NCI-H1105 (cell line): Measurements from ENCODE around the gene SNRPB.

Experiments used
- DNase-seq: peaks from one replicate; lab custom pipeline; 2025; lab: John Stamatoyannopoulos, UW

Gene SNRPB

DNA sequence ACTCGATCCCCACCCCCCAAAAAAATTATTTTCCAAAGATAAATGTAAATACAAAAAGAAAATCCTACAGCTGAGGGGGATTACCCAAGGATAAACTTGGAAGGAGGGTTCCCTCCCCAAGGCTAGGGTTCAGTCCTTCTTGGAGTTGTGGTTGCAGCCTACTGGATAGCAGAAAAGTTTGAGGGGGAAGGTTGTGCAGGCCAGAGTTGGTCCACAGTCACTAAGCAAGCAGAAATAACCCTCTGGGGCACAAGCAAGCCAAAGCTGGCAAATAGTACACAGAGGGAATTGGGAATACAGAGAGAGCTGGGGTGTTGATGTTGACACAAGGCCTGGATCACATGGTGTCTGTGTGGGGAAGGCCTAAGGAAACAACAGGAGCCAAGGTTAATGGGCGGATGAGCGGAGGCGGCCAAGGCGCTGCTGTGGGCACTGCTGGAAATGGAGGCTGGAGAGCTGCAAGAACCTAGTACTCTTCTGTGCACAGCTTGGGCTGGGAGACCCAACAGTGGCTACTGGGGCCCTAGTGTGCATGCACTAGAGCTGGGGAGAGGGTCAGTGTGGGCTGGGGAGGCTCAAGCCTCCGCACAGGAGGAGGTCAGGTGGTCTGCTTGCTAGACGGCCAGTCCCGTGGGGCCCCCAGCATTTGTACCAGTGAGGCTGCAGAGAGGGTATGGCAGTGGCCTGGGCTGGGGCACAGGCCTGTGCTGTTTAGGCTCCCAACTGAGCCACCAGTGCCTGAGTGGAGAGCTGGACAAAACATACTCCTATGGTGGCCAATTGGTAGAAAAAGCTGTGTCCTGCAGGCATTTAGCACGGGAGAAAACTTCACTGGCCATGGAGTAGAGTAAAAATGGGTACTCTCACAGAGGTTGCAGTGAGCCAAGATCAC lies 5.5 kb upstream of the SNRPB start:
- no peak for DNase-seq

DNA sequence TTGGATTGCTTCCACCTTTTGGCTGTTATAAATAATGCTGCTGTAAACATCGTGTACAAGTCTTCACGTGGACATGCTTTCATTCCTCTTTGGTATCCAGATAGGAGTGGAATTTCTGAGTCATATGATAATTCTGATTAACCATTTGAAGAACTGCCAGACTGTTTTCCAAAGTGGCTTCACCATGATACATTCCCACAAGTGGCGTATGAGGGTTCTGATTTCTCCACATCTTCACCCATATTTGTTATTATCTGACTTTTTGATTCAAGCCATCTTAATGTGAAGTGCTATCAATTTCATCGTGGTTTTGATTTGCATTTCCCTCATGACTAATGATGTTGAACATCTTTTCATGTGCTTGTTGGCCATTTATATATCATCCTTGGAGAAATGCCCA lies 2.9 kb upstream of the SNRPB start:
- DNase-seq: no peak

DNA sequence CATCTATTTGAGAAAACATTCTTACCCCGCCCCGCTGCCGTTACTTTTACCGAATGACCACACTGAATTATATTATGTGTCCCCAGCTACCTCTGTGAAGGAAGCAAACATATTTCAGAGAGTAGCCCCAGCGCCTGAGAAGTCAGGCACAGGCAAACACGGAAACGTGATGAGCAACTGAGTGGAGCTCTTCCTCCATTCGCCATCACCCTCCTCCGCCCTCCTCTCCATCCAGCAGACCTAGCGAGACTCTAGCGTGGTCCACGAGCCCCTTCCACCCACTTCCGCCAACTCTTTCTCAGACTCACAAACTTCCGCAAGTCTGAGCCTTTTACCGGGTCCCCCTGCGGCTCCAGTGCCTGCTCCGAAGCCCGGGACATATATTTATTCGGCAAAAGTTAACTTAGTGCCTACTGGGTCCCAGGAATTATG lies 582 bp downstream of the SNRPB start:
- DNase-seq: no peak

DNA sequence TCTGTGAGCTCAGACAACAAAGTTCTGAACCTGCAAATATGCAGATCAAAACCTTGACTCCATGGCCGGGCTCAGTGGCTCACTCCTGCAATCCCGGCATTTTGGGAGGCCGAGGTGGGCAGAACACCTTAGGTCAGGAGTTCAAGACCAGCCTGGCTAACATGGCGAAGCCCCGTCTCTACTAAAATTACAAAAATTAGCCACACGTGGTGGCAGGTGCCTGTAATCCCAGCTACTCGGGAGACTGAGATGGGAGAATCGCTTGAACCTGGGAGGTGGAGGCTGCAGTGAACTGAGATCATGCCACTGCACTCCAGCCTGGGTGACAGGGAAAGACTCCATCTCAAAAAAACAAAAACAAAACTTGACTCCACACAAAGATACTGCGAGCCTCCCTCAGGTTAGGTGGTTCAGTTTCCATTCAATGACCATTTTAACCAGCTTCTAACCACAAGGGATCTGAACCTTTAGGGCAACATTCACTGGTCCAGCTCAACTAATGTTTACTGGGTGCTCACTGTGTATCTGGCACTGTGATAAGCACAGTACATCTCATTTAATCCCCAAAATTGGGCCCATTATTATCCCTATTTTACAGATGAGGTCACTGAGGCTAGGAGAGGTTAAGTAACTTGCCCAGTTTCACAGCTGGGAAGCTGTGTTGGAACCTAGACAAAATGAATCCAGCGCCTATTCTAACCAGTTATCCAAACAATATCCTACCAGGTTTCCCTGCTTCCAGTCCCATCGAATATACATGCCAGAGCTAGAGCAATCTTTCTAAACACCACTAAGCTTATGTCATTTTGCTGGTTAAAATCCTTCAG lies 1.8 kb downstream of the SNRPB start:
- no peak for DNase-seq

DNA sequence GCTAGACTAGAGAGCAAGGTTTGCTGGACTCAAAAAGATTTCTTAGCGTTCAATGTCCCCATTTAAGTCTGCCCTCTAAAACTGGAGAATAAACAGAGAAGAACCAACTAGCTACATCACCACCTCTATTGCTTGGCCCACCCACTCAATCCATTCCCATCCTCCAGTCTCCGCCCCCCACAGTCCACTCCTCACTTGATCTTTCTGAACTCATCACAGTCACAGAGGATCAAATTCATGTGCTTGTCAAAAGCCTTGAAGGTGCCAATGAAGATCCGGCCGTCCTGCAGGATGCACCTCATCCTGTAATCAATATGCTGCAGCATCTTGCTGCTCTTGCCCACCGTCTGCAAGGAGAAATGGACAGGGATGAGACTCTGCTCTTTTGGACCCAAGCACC lies 3.2 kb downstream of the SNRPB start:
- no peak for DNase-seq

DNA sequence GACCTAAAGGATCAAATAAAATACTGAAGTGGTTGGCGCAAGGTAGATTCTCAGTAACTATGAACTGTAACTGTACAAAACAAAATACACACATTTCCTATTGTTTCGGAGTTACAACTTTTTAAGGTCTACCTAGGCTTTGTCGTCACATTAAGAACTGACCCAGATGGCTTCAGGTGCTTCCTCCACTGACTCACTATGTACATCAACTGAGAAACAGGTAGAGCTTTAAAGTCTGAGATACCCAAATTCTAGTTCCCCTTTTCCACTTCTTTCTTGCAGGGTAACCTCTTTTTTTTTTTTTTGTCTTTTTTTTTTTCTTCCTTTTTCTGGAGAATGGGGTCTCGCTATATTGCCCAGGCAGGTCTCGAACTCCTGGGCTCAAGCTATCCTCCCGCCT lies 5.5 kb downstream of the SNRPB start:
- no peak for DNase-seq

- no peak for DNase-seq
These were observed 6.8 kb downstream of the SNRPB start for GRCh38 chr20:2463616-2464365.

DNA sequence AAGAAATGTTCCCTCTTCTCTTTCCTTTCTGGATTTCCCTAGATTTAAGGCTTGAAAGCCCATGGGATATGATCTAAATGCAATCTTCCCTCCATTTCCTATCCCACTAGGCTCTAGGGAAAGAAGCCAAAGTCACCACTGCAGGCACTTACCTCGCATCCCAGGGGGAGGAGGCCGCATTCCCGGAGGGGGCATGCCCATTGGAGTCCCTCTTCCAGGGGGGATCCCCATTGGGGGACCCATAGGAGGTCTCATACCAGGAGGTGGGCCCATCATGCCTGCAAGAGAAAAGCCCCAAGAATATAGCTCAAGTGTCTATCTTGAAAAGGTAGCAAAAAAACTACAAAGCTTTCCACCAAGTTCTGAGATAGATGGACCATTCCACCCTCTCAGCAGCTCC lies 8.1 kb downstream of the SNRPB start:
- no peak for DNase-seq

- no peak for DNase-seq
These were observed 9.7 kb downstream of the SNRPB start for GRCh38 chr20:2460752-2461424.

DNA sequence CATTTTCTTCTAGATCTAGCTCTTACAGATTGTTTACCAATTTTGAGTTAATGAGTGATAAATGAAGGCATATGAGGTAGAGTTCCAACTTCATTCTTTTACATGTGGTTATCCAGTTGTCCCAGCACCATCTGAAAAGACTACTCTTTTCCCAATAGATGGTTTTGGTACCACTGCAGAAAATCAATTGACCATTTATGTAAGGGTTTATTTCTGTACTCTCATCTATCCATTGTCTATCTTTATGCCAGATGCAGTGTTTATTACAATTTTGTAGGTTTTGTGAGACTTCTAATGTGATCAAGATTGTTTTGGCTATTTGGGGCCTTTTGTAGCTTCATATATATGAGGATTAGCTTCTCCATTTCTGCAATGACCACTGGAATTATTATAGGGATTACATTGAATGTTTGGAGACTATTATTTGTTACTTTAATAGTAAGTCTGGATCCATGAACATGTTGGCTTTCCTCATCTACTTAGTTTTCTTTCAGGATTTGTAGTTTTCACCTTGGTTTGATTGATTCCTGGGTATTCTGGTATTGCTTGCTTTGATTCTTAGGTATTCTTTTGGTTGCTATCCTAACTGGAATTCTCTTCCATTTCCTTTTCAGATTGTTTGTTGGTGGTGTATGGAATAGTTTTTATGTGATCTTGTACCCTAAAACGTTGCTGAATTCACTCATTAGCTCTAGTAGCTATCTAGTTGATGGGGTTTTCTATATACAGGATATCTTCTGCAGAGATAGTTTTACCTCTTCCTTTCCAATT lies 10.4 kb downstream of the SNRPB start:
- no peak for DNase-seq

DNA sequence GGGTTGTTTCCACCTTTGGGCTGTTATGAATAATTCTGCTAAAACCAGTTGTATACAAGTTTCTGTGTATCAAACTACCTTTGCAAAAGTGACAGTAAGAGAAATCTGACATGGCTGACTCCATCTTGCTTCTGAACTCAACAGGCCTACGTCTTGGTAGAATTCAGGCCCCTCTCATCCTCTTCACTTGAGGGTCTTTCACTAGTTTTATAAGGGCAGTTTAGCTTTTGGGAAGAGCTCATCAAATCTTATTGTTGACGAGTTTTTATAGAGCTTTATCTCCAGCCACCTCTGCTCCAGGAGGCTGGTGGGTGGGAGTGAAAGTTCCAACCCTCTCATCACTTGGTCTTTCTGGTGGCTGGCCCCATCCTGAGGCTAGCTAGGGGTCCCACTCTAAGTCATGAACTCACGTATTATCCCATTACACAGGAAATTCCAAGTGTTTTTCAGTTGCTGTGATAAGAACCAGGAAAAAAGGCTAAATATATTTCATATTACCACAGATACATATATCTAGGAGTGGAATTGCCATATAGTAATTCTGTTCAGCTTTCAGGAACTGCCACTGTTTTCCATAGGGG lies 11.6 kb downstream of the SNRPB start:
- DNase-seq: no peak

- no peak for DNase-seq
These were observed 14.7 kb downstream of the SNRPB start for GRCh38 chr20:2455771-2456497.

GRCh38 chr20:2453792-2454191 lies 16.8 kb downstream of the SNRPB start:
- DNase-seq: no peak

DNA sequence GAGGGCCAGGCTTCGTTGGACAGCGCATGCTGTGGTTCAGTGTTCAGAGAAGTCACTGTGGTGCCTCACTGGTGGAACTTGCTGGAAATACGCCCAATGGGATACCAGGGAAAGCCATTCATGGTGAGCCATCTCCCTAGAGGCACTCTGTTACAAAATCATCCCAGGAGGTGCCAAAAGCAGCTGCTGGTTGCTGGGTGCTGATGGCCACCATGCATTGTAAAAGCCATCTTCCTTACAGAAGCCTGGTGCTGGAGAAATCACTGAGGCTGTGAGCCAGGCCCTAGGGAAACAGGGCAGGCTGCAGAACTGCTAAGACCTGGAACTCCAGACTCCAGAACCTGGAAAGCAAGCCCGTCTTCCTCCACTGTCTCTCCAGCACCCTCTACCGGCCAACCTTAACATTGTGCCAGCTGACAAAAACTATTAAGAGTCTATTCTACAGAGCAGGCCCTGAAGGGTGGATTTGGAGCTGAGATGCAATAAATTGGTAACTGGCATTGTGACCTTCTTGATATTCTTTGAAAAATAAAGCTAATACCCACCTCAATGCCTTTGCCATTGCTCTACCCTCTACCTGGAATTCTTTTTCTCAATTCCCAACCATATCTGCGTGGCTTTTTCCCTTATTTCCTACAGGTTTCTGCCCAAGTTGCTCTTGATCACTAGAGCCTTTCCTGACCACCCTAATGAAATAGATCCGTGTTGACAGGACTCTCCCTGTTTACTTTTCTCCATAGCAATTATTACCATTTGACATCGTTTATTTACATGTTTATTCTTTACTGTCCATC lies 18.5 kb downstream of the SNRPB start:
- peak; percentile 75 for DNase-seq

- no peak for DNase-seq
These were observed 19.2 kb downstream of the SNRPB start for GRCh38 chr20:2451422-2451821.

GRCh38 chr20:2449386-2449785 lies 21.2 kb downstream of the SNRPB start:
- no peak for DNase-seq

DNA sequence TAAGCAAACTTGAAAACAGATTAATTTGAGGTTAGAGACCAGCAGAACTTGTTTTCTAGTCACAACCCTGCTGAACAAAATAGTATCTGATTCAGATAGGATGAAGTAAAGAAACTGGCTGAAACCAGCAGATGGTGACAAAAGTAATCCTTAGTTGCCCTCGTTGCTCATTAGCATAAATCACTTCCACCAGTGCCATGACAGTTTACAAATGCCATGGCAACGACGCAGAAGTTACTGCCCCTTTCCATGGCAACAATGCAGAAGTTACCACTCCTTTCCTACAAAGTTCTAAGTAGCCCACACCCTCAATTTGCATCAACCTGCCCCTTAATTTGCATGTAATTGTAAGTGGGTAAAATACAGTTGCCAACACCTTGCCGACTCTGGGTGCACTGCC lies 23.7 kb downstream of the SNRPB start:
- DNase-seq: no peak

- no peak for DNase-seq
These were observed 39.4 kb downstream of the SNRPB start for GRCh38 chr20:2431185-2431584.

- no peak for DNase-seq
These were observed 40.1 kb downstream of the SNRPB start for GRCh38 chr20:2430538-2430937.
